Activated B cell treated with CpG ODN at 0.5 μM for 24 hours (primary cell): ENCODE measurements around the gene FKBP9. TPM values are rescaled to one million over a fixed set of nuclear protein-coding genes. Genes with fewer than 3 reads are reported as not detected.
"Not testable (repeated sequence)": the region's sequence is repeated elsewhere in the genome, so short reads cannot be mapped to it uniquely, and the experiment has no call there.

Source experiments
- ATAC-seq: fragments of 200-7000 bp; cut with Tn5 transposase; one replicate; pipeline ENCODE4 v1.10.0; 2021; ENCODE audit warnings: low read depth, mild to moderate bottlenecking, moderate library complexity
- CTCF ChIA-PET: fragments of 350-600 bp; sonication (Branson Sonifier 250); formaldehyde crosslinking; loops from one replicate; lab custom pipeline; 2021; ENCODE audit warnings: antibody characterized with exemption; lab: Charles Lee
- POLR2A ChIA-PET: fragments of 350-600 bp; sonication (Branson Sonifier 250); formaldehyde crosslinking; loops from one replicate; lab custom pipeline; 2021; ENCODE audit warnings: antibody characterized with exemption; lab: Charles Lee
- DNase-seq: peaks from one replicate; pipeline ENCODE4 v3.0.0; 2022
- H3K27ac Mint-ChIP-seq: one replicate; pipeline ENCODE4 v1.8.0; 2020; ENCODE audit warnings: mixed read lengths
- H3K27me3 Mint-ChIP-seq: one replicate; pipeline ENCODE4 v1.8.0; 2021; ENCODE audit warnings: mixed read lengths
- H3K36me3 Mint-ChIP-seq: one replicate; pipeline ENCODE4 v1.8.0; 2021; ENCODE audit warnings: low read depth, mixed read lengths
- H3K4me1 Mint-ChIP-seq: one replicate; pipeline ENCODE4 v1.8.0; 2021; ENCODE audit warnings: mixed read lengths
- H3K4me3 Mint-ChIP-seq: one replicate; pipeline ENCODE4 v1.8.0; 2020; ENCODE audit warnings: mild to moderate bottlenecking, mixed read lengths
- H3K9me3 Mint-ChIP-seq: one replicate; pipeline ENCODE4 v1.8.0; 2020; ENCODE audit warnings: mixed read lengths
- intact Hi-C: fragments of 100-400 bp; cut with micrococcal nuclease; formaldehyde crosslinking; loops from one replicate; pipeline ENCODE4 v1.15.1; 2024
- total RNA-seq: library from RNA; stranded (reverse); gene quantifications from 2 replicates; pipeline ENCODE4 v1.2.3, GENCODE V29; 2022

FKBP9 gene
- total RNA-seq, 1 donor from 2014 or later: 0.69 TPM

GRCh38 chr7:32979902-32980301, 22.7 kb downstream of the FKBP9 start:
- H3K27ac Mint-ChIP-seq, ATAC-seq, CTCF ChIA-PET, DNase-seq, intact Hi-C loops, H3K36me3 Mint-ChIP-seq, H3K9me3 Mint-ChIP-seq, H3K27me3 Mint-ChIP-seq, H3K4me1 Mint-ChIP-seq, H3K4me3 Mint-ChIP-seq, POLR2A ChIA-PET: not testable (repeated sequence)

- CTCF ChIA-PET, intact Hi-C loops, H3K36me3 Mint-ChIP-seq, ATAC-seq, POLR2A ChIA-PET, H3K4me3 Mint-ChIP-seq, DNase-seq, H3K27ac Mint-ChIP-seq, H3K27me3 Mint-ChIP-seq, H3K9me3 Mint-ChIP-seq: not testable (repeated sequence)
- peaks cover 11% of the 10 kb centered on the region for H3K4me1 Mint-ChIP-seq
These were observed 30.9 kb downstream of the FKBP9 start for GRCh38 chr7:32988148-32988547.

- H3K9me3 Mint-ChIP-seq, DNase-seq, H3K27me3 Mint-ChIP-seq, H3K4me3 Mint-ChIP-seq, CTCF ChIA-PET, H3K36me3 Mint-ChIP-seq, ATAC-seq, POLR2A ChIA-PET, intact Hi-C loops, H3K27ac Mint-ChIP-seq: not testable (repeated sequence)
- H3K4me1 Mint-ChIP-seq: peaks cover 11% of the 10 kb centered on the region
These were observed 33.9 kb downstream of the FKBP9 start for GRCh38 chr7:32991068-32991585.

GRCh38 chr7:32991975-32992700, 34.9 kb downstream of the FKBP9 start:
- DNase-seq, POLR2A ChIA-PET, ATAC-seq, H3K4me3 Mint-ChIP-seq, H3K9me3 Mint-ChIP-seq, H3K27ac Mint-ChIP-seq, CTCF ChIA-PET, intact Hi-C loops, H3K36me3 Mint-ChIP-seq, H3K27me3 Mint-ChIP-seq: not testable (repeated sequence)
- H3K4me1 Mint-ChIP-seq: peaks cover 11% of the 10 kb centered on the region

GRCh38 chr7:32992750-32993149, 35.5 kb downstream of the FKBP9 start:
- H3K36me3 Mint-ChIP-seq, POLR2A ChIA-PET, H3K27ac Mint-ChIP-seq, H3K27me3 Mint-ChIP-seq, ATAC-seq, intact Hi-C loops, H3K9me3 Mint-ChIP-seq, DNase-seq, H3K4me3 Mint-ChIP-seq, CTCF ChIA-PET: not testable (repeated sequence)
- peaks cover 11% of the 10 kb centered on the region for H3K4me1 Mint-ChIP-seq

DNA sequence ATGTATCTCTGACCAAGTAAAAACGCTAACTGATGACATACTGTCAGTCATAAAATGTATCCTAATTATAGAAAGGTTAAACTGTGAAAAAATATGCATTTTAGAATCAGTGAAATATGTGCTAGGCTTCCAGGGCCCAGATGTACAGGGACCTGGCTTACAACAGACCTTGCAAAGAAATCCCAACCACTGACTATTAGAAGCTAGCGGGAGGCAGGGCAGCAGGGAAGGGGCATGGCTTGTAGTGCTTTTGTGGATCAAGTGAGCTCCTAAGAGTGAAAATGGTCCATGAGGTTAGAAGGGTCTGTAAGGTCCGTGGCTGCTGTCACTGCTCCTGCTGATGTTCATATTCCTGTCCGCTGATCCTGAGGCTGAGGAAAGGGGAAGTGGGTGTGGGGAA, 40.7 kb downstream of the FKBP9 start:
- DNase-seq, CTCF ChIA-PET, H3K4me3 Mint-ChIP-seq, H3K4me1 Mint-ChIP-seq, ATAC-seq, POLR2A ChIA-PET, H3K9me3 Mint-ChIP-seq, H3K27ac Mint-ChIP-seq, intact Hi-C loops, H3K36me3 Mint-ChIP-seq: not testable (repeated sequence)
- peaks cover 11% of the 10 kb centered on the region for H3K27me3 Mint-ChIP-seq

DNA sequence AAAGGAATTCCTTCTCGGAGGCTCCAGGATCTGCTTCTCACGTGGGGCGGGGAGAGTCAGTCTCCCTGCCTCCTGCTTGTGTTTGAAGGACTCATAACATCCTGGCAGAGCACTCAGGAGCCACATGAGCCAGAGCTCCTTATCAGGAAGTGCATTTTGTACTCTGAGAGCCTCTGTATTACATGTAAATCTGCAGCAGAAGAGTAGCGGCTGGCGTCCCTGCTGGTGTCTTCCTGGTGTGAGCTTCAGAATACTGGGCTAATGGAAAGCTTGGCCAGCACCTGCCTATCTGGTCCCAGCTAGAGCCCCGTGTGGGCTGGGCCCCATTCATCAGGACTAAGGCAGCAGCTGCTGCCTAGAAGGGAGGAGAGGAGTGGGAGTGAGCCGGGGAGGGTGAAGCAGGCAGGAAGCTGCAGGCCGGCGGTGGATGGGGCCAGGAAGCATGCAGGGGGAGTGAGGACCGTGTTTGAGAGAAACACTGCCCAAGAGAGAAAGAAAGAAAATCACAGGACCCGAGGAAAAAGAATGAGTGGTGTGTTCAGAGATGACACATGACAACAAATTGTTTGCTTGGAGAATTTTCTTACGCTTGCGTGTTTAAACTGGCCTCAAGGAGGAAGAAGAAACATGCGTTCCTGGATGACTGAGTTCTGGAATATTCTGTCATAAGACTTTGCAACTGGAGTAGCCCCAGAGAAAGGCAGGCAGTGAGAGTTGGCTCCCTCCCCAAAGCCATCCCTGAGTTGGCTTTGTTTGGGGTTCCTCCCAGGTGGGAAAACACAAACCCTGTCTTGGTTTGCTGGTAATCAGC, 41.3 kb downstream of the FKBP9 start:
- CTCF ChIA-PET, POLR2A ChIA-PET, intact Hi-C loops, H3K9me3 Mint-ChIP-seq, ATAC-seq, H3K27ac Mint-ChIP-seq, DNase-seq, H3K27me3 Mint-ChIP-seq, H3K4me1 Mint-ChIP-seq, H3K4me3 Mint-ChIP-seq, H3K36me3 Mint-ChIP-seq: not testable (repeated sequence)

DNA sequence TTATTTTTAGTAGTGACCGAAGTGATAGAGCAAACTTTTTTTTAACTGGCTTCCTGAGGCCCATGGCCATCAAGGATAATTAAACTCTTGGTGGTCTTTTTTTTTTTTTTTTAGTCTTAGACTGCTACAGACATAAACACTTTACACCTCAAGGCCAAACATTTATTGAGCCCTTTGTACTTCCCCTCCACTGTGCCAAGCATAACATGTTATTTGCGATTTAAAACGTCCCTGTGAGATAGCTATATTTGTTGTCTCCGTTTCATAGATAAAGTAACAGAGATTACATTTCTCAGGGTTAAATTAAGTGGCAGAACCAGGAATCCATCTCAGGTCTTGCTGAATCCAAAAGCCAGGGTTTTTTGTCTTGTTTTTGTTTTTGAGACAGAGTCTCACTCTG, 42.1 kb downstream of the FKBP9 start:
- intact Hi-C loops, H3K4me1 Mint-ChIP-seq, H3K4me3 Mint-ChIP-seq, CTCF ChIA-PET, POLR2A ChIA-PET, DNase-seq, H3K27ac Mint-ChIP-seq, ATAC-seq, H3K9me3 Mint-ChIP-seq, H3K27me3 Mint-ChIP-seq, H3K36me3 Mint-ChIP-seq: not testable (repeated sequence)

GRCh38 chr7:33003111-33003510, 45.9 kb downstream of the FKBP9 start:
- H3K27ac Mint-ChIP-seq, CTCF ChIA-PET, intact Hi-C loops, H3K27me3 Mint-ChIP-seq, ATAC-seq, POLR2A ChIA-PET, H3K4me1 Mint-ChIP-seq, H3K36me3 Mint-ChIP-seq, H3K9me3 Mint-ChIP-seq, H3K4me3 Mint-ChIP-seq, DNase-seq: not testable (repeated sequence)

- H3K27ac Mint-ChIP-seq, H3K4me1 Mint-ChIP-seq, DNase-seq, H3K9me3 Mint-ChIP-seq, ATAC-seq, H3K27me3 Mint-ChIP-seq, POLR2A ChIA-PET, H3K36me3 Mint-ChIP-seq, intact Hi-C loops, H3K4me3 Mint-ChIP-seq: not testable (repeated sequence)
- CTCF ChIA-PET: interaction anchor here (0.9 kb wide), 1 partner anchor 158 kb away, joined by 3 read pairs; no protein-coding TSS in a partner anchor
These were observed 46.9 kb downstream of the FKBP9 start for GRCh38 chr7:33004104-33004616.

DNA sequence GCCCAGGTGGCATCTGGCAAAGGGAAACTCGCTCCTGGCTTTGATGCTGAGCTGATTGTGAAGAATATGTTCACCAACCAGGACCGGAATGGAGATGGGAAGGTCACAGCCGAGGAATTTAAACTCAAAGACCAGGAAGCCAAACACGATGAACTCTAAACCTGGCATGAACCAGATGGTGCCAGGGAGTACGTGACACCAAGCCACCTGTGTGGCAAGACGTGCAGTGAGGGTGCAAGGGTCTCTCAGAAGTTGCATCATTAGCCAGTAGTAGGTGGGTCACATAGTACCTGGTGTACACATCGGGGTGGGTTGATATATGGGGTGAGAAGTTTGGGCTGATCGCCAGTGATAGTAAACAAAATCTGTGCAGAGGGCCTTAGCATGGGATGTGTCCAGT, 48.0 kb downstream of the FKBP9 start:
- DNase-seq, CTCF ChIA-PET, intact Hi-C loops, ATAC-seq, POLR2A ChIA-PET, H3K4me1 Mint-ChIP-seq, H3K27ac Mint-ChIP-seq, H3K9me3 Mint-ChIP-seq, H3K4me3 Mint-ChIP-seq, H3K27me3 Mint-ChIP-seq: not testable (repeated sequence)
- peaks cover 11% of the 10 kb centered on the region for H3K36me3 Mint-ChIP-seq

DNA sequence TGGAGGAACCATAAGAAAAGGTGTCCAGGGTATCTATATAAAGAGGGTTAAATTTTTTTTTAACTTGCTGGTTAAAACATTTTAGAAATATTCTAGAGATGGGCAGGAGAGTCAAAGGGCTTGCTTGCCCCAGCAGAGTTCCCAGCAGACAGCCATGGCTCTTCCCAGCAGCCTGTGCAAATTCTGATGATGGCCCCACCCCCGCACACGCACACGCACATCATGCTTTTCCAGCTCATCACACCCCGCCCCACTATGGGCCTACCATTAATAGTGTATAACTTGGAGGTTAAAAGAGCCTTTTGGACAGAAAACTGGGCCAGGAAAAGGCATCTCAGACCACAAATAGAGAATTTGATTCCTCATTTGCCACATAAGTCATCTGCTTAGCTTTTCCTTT, 48.5 kb downstream of the FKBP9 start:
- H3K9me3 Mint-ChIP-seq, ATAC-seq, H3K27me3 Mint-ChIP-seq, DNase-seq, H3K4me1 Mint-ChIP-seq, intact Hi-C loops, CTCF ChIA-PET, POLR2A ChIA-PET, H3K4me3 Mint-ChIP-seq, H3K27ac Mint-ChIP-seq: not testable (repeated sequence)
- H3K36me3 Mint-ChIP-seq: peaks cover 14% of the 10 kb centered on the region
